Measurements from ENCODE around the gene MAGEF1. TPM values are rescaled to one million over a fixed set of nuclear protein-coding genes. Genes with fewer than 3 reads are reported as not detected.

Gene MAGEF1
- total and polyA plus RNA-seq, 2 experiments from 2014 or later = 66.5 to 88.7 TPM

DNA sequence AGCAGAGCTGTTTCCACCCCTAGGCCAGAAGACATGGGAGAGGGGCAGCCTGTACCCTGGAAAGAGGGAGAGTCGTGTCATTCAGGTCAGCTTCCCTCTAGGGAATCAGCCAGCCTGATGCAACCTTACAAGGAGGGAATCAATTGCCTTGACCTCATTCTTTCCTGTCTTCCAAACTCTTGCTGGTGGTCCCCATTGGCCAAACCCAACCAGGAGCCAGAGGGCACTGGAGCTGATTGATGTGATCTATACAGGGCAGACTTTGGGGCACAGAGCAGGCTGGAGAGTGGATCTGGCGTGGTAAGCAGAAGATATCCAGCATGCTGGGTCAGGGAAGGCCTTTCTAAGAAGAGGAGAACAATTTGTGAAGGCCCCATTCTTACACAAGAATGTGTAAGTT, 19.1 kb upstream of the MAGEF1 start:
- ATAC-seq = no peak
- no peaks in the 10 kb centered on the region for H3F3A ChIP-seq (replicated peaks; ENCODE audit: low read depth)
- H3K27ac Mint-ChIP-seq = no peak overlapping the region
- H4K20me1 ChIP-seq (replicated peaks; ENCODE audit: insufficient read depth) = no peaks in the 10 kb centered on the region
- H3K27me3 Mint-ChIP-seq (ENCODE audit: insufficient read depth, low read depth, poor library complexity) = peaks cover 4% of the 10 kb centered on the region
- no peaks in the 10 kb centered on the region for H3K36me3 ChIP-seq (ENCODE audit: insufficient read depth)
- no peaks in the 10 kb centered on the region for H3K9me3 Mint-ChIP-seq
- no peak overlapping the region for H3K4me3 ChIP-seq
- H3K36me3 Mint-ChIP-seq (ENCODE audit: low read depth) = no peaks in the 10 kb centered on the region
- no peaks in the 10 kb centered on the region; the same call in 1 of the 2 replicates for H3K9me2 ChIP-seq (ENCODE audit: insufficient read depth)
- no peak overlapping the region for H2AFZ ChIP-seq
- H3K4me2 ChIP-seq = no peak overlapping the region
- no peak for DNase-seq (ENCODE audit: low spot score)
- no peak overlapping the region for H3K4me3 Mint-ChIP-seq
- H3K4me1 ChIP-seq (ENCODE audit: insufficient read depth) = no peaks in the 10 kb centered on the region
- no peaks in the 10 kb centered on the region for H3K27me3 ChIP-seq (ENCODE audit: insufficient read depth)
- no peaks in the 10 kb centered on the region for H3K79me2 ChIP-seq (replicated peaks; ENCODE audit: insufficient read depth)
- H3K4me1 Mint-ChIP-seq = peaks cover 14% of the 10 kb centered on the region
- TF ChIP-seq POLR2AphosphoS5 (IDR thresholded peaks at IDR 0.05; ENCODE audit: low read depth) = no peak
- TF ChIP-seq ZNF331 (CRISPR knock-in tag; IDR thresholded peaks at IDR 0.05; ENCODE audit: low read depth) = no peak
- TF ChIP-seq, protein P1, sequence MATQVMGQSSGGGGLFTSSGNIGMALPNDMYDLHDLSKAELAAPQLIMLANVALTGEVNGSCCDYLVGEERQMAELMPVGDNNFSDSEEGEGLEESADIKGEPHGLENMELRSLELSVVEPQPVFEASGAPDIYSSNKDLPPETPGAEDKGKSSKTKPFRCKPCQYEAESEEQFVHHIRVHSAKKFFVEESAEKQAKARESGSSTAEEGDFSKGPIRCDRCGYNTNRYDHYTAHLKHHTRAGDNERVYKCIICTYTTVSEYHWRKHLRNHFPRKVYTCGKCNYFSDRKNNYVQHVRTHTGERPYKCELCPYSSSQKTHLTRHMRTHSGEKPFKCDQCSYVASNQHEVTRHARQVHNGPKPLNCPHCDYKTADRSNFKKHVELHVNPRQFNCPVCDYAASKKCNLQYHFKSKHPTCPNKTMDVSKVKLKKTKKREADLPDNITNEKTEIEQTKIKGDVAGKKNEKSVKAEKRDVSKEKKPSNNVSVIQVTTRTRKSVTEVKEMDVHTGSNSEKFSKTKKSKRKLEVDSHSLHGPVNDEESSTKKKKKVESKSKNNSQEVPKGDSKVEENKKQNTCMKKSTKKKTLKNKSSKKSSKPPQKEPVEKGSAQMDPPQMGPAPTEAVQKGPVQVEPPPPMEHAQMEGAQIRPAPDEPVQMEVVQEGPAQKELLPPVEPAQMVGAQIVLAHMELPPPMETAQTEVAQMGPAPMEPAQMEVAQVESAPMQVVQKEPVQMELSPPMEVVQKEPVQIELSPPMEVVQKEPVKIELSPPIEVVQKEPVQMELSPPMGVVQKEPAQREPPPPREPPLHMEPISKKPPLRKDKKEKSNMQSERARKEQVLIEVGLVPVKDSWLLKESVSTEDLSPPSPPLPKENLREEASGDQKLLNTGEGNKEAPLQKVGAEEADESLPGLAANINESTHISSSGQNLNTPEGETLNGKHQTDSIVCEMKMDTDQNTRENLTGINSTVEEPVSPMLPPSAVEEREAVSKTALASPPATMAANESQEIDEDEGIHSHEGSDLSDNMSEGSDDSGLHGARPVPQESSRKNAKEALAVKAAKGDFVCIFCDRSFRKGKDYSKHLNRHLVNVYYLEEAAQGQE (IDR thresholded peaks at IDR 0.05; ENCODE audit: unreplicated experiment) = no peak
- TF ChIP-seq STAT1 (IDR thresholded peaks at IDR 0.05; ENCODE audit: unreplicated experiment) = no peak
- TF ChIP-seq CREB1 (CRISPR knock-in tag; IDR thresholded peaks at IDR 0.05; ENCODE audit: low read depth) = no peak
- no peak for TF ChIP-seq EZH2 (IDR thresholded peaks at IDR 0.05; ENCODE audit: low read depth, unreplicated experiment)
- TF ChIP-seq, protein P2, sequence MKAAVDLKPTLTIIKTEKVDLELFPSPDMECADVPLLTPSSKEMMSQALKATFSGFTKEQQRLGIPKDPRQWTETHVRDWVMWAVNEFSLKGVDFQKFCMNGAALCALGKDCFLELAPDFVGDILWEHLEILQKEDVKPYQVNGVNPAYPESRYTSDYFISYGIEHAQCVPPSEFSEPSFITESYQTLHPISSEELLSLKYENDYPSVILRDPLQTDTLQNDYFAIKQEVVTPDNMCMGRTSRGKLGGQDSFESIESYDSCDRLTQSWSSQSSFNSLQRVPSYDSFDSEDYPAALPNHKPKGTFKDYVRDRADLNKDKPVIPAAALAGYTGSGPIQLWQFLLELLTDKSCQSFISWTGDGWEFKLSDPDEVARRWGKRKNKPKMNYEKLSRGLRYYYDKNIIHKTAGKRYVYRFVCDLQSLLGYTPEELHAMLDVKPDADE (IDR thresholded peaks at IDR 0.05) = no peak
- TF ChIP-seq, protein P3, sequence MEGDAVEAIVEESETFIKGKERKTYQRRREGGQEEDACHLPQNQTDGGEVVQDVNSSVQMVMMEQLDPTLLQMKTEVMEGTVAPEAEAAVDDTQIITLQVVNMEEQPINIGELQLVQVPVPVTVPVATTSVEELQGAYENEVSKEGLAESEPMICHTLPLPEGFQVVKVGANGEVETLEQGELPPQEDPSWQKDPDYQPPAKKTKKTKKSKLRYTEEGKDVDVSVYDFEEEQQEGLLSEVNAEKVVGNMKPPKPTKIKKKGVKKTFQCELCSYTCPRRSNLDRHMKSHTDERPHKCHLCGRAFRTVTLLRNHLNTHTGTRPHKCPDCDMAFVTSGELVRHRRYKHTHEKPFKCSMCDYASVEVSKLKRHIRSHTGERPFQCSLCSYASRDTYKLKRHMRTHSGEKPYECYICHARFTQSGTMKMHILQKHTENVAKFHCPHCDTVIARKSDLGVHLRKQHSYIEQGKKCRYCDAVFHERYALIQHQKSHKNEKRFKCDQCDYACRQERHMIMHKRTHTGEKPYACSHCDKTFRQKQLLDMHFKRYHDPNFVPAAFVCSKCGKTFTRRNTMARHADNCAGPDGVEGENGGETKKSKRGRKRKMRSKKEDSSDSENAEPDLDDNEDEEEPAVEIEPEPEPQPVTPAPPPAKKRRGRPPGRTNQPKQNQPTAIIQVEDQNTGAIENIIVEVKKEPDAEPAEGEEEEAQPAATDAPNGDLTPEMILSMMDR (conservative IDR thresholded peaks at IDR 0.05; ENCODE audit: low read depth in 2 of 2) = no peak
- TF ChIP-seq NANOG (IDR thresholded peaks at IDR 0.05; ENCODE audit: borderline replicate concordance) = no peak
- TF ChIP-seq JUNB (IDR thresholded peaks at IDR 0.05; ENCODE audit: unreplicated experiment) = no peak
- TF ChIP-seq ZNF114 (CRISPR knock-in tag; IDR thresholded peaks at IDR 0.05) = no peak
- no peak for TF ChIP-seq EZH2phosphoT487 (IDR thresholded peaks at IDR 0.05; ENCODE audit: unreplicated experiment)
- TF ChIP-seq, protein P4, sequence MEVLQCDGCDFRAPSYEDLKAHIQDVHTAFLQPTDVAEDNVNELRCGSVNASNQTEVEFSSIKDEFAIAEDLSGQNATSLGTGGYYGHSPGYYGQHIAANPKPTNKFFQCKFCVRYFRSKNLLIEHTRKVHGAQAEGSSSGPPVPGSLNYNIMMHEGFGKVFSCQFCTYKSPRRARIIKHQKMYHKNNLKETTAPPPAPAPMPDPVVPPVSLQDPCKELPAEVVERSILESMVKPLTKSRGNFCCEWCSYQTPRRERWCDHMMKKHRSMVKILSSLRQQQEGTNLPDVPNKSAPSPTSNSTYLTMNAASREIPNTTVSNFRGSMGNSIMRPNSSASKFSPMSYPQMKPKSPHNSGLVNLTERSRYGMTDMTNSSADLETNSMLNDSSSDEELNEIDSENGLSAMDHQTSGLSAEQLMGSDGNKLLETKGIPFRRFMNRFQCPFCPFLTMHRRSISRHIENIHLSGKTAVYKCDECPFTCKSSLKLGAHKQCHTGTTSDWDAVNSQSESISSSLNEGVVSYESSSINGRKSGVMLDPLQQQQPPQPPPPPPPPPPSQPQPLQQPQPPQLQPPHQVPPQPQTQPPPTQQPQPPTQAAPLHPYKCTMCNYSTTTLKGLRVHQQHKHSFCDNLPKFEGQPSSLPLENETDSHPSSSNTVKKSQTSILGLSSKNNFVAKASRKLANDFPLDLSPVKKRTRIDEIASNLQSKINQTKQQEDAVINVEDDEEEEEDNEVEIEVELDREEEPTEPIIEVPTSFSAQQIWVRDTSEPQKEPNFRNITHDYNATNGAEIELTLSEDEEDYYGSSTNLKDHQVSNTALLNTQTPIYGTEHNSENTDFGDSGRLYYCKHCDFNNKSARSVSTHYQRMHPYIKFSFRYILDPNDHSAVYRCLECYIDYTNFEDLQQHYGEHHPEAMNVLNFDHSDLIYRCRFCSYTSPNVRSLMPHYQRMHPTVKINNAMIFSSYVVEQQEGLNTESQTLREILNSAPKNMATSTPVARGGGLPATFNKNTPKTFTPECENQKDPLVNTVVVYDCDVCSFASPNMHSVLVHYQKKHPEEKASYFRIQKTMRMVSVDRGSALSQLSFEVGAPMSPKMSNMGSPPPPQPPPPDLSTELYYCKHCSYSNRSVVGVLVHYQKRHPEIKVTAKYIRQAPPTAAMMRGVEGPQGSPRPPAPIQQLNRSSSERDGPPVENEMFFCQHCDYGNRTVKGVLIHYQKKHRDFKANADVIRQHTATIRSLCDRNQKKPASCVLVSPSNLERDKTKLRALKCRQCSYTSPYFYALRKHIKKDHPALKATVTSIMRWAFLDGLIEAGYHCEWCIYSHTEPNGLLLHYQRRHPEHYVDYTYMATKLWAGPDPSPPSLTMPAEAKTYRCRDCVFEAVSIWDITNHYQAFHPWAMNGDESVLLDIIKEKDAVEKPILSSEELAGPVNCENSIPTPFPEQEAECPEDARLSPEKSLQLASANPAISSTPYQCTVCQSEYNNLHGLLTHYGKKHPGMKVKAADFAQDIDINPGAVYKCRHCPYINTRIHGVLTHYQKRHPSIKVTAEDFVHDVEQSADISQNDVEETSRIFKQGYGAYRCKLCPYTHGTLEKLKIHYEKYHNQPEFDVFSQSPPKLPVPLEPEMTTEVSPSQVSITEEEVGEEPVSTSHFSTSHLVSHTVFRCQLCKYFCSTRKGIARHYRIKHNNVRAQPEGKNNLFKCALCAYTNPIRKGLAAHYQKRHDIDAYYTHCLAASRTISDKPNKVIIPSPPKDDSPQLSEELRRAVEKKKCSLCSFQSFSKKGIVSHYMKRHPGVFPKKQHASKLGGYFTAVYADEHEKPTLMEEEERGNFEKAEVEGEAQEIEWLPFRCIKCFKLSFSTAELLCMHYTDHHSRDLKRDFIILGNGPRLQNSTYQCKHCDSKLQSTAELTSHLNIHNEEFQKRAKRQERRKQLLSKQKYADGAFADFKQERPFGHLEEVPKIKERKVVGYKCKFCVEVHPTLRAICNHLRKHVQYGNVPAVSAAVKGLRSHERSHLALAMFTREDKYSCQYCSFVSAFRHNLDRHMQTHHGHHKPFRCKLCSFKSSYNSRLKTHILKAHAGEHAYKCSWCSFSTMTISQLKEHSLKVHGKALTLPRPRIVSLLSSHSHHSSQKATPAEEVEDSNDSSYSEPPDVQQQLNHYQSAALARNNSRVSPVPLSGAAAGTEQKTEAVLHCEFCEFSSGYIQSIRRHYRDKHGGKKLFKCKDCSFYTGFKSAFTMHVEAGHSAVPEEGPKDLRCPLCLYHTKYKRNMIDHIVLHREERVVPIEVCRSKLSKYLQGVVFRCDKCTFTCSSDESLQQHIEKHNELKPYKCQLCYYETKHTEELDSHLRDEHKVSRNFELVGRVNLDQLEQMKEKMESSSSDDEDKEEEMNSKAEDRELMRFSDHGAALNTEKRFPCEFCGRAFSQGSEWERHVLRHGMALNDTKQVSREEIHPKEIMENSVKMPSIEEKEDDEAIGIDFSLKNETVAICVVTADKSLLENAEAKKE (CRISPR knock-in tag; IDR thresholded peaks at IDR 0.05) = no peak
- H3K27ac ChIP-seq (ENCODE audit: low read depth) = no peak overlapping the region
